PC-9 (cell line): ENCODE results near the gene HES1. TPM values are rescaled to one million over a fixed set of nuclear protein-coding genes. Genes with fewer than 3 reads are reported as not detected.

Experiments
- BruUV-seq: library from RNA; stranded (reverse); fragments of 400-500 nt; replicated peaks from 2 replicates; lab custom pipeline; 2021; lab: Mats Ljungman, UMichigan
- CTCF ChIA-PET: fragments of 300-600 bp; sonication (Branson Sonifier 250); formaldehyde crosslinking; loops from one replicate; lab custom pipeline; 2022; ENCODE audit warnings: antibody characterized with exemption; lab: Charles Lee
- POLR2A ChIA-PET: fragments of 300-600 bp; sonication (Branson Sonifier 250); formaldehyde crosslinking; loops from one replicate; lab custom pipeline; 2022; ENCODE audit warnings: antibody characterized with exemption; ENCODE audit not compliant: unreplicated experiment; lab: Charles Lee
- DNase-seq, 2 experiments: peaks; one replicate each; pipeline versions ENCODE4 v3.0.0 to v3.0.0-alpha.2; 2015 to 2022; ENCODE audit warnings: mixed read lengths in 1 of 2
- H2AFZ ChIP-seq: fragments of 200-600 bp; sonication (generic); 2 replicates; pipeline ENCODE4 v1.8.1; 2017; ENCODE audit warnings: antibody characterized with exemption
- H3F3A ChIP-seq: fragments of 200-600 bp; sonication (generic); 2 replicates; pipeline ENCODE4 v1.8.1; 2017; ENCODE audit warnings: antibody characterized with exemption, mild to moderate bottlenecking, low read depth; ENCODE audit not compliant: insufficient read depth
- H3K27ac ChIP-seq: fragments of 200-600 bp; sonication (generic); 2 replicates; pipeline ENCODE4 v1.6.1; 2016; ENCODE audit warnings: mixed run types
- H3K27me3 ChIP-seq: fragments of 200-600 bp; sonication (generic); 2 replicates; pipeline ENCODE4 v1.6.1; 2016; ENCODE audit warnings: low read depth, mixed run types; ENCODE audit not compliant: insufficient read depth
- H3K36me3 ChIP-seq: fragments of 200-600 bp; sonication (generic); 2 replicates; pipeline ENCODE4 v1.6.1; 2016; ENCODE audit warnings: low read depth, mixed run types
- H3K4me1 ChIP-seq: fragments of 200-600 bp; sonication (generic); replicated peaks from 2 replicates; pipeline ENCODE4 v1.6.1; 2016; ENCODE audit warnings: mixed run types; ENCODE audit not compliant: insufficient read depth
- H3K4me2 ChIP-seq: fragments of 200-600 bp; sonication (generic); 2 replicates; pipeline ENCODE4 v1.6.1; 2017; ENCODE audit warnings: mixed run types
- H3K4me3 ChIP-seq: fragments of 200-600 bp; sonication (generic); 2 replicates; pipeline ENCODE4 v1.6.1; 2016; ENCODE audit warnings: mixed run types
- H3K79me2 ChIP-seq: fragments of 200-600 bp; sonication (generic); 2 replicates; pipeline ENCODE4 v1.6.1; 2017; ENCODE audit warnings: low read depth, mixed run types
- H3K9me2 ChIP-seq: fragments of 200-600 bp; sonication (generic); 2 replicates; pipeline ENCODE4 v1.8.1; 2017; ENCODE audit warnings: mild to moderate bottlenecking; ENCODE audit not compliant: insufficient read depth
- H3K9me3 ChIP-seq: fragments of 200-600 bp; sonication (generic); 2 replicates; pipeline ENCODE4 v1.8.1; 2016; ENCODE audit warnings: low read depth; ENCODE audit not compliant: insufficient read depth
- H4K20me1 ChIP-seq: fragments of 200-600 bp; sonication (generic); 2 replicates; pipeline ENCODE4 v1.8.1; 2017; ENCODE audit not compliant: insufficient read depth
- CTCF ChIP-seq: fragments of 200-600 bp; sonication (generic); conservative IDR thresholded peaks from 2 replicates; pipeline ENCODE4 v1.6.1; 2017; ENCODE audit warnings: mixed run types, antibody characterized with exemption, mild to moderate bottlenecking, moderate library complexity
- EZH2 ChIP-seq: fragments of 200-600 bp; sonication (generic); IDR thresholded peaks from 2 replicates; pipeline ENCODE4 v1.8.0; 2017; ENCODE audit warnings: antibody characterized with exemption, low read depth
- intact Hi-C: fragments of 100-400 bp; cut with micrococcal nuclease; formaldehyde crosslinking; loops from one replicate; pipeline ENCODE4 v1.10.0; 2022; ENCODE audit not compliant: unreplicated experiment
- total RNA-seq: library from RNA; stranded (reverse); gene quantifications from 2 replicates; pipeline ENCODE4 v1.2.3, GENCODE V29; 2021

HES1 gene
- total RNA-seq, 1 experiment from 2014 or later = 66.5 TPM

GRCh38 chr3:194112120-194113106 lies 23.5 kb upstream of the HES1 start:
- Histone ChIP-seq H4K20me1 (no peaks in the 10 kb centered on the region), H3K4me2 (peak overlapping the region; percentile 54), H2AFZ (no peak overlapping the region), H3K36me3 (no peaks in the 10 kb centered on the region), H3K79me2 (no peaks in the 10 kb centered on the region), H3K27ac (peak overlapping the region; percentile 38), H3K4me1 (peaks cover 18% of the 10 kb centered on the region), H3K4me3 (peak overlapping the region; percentile 2; the same call in 1 of the 2 replicates), H3F3A (peaks cover 20% of the 10 kb centered on the region), H3K9me3 (no peaks in the 10 kb centered on the region), H3K9me2 (no peaks in the 10 kb centered on the region), H3K27me3 (no peaks in the 10 kb centered on the region)
- DNase-seq = peak; percentile 85 to 100
- intact Hi-C loops = loop anchor here (1.0 kb wide), 4 partner anchors 19 to 330 kb away; no protein-coding TSS in a partner anchor
- BruUV-seq = no TSS peak
- ChIA-PET POLR2A (interaction anchor here (0.6 to 0.8 kb wide), 3 partner anchors 19 to 47 kb away, joined by 4 to 20 read pairs (median 4); no protein-coding TSS in a partner anchor), CTCF (interaction anchor here (0.6 kb wide), 1 partner anchor 308 kb away, joined by 3 read pairs; no protein-coding TSS in a partner anchor)
- TF ChIP-seq EZH2 = no peak
- TF ChIP-seq CTCF = no peak

- DNase-seq = no peak
- no peaks in the 10 kb centered on the region for H4K20me1 ChIP-seq
- H3K9me3 ChIP-seq = no peaks in the 10 kb centered on the region
- no peak overlapping the region for H2AFZ ChIP-seq
- no peak overlapping the region for H3K4me2 ChIP-seq
- ChIA-PET POLR2A (no interaction called here), CTCF (no interaction called here)
- H3K36me3 ChIP-seq = no peaks in the 10 kb centered on the region
- no peaks in the 10 kb centered on the region for H3K79me2 ChIP-seq
- no peaks in the 10 kb centered on the region for H3K9me2 ChIP-seq
- H3F3A ChIP-seq = peaks cover 20% of the 10 kb centered on the region
- BruUV-seq = no TSS peak
- TF ChIP-seq EZH2 = no peak
- no peak for TF ChIP-seq CTCF
- no peak overlapping the region for H3K27ac ChIP-seq
- peaks cover 18% of the 10 kb centered on the region for H3K4me1 ChIP-seq
- H3K27me3 ChIP-seq = no peaks in the 10 kb centered on the region
- intact Hi-C loops = no loop called here
- H3K4me3 ChIP-seq = no peak overlapping the region
These were observed 21.8 kb upstream of the HES1 start for GRCh38 chr3:194114123-194114522.

GRCh38 chr3:194117104-194117845 lies 18.7 kb upstream of the HES1 start:
- no peak overlapping the region for H3K27ac ChIP-seq
- intact Hi-C loops = no loop called here
- TF ChIP-seq CTCF (no peak), EZH2 (no peak)
- H3K9me2 ChIP-seq = no peaks in the 10 kb centered on the region
- no peaks in the 10 kb centered on the region for H3K36me3 ChIP-seq
- no peaks in the 10 kb centered on the region for H3K9me3 ChIP-seq
- ChIA-PET CTCF (no interaction called here), POLR2A (no interaction called here)
- peaks cover 35% of the 10 kb centered on the region for H3K4me1 ChIP-seq
- H3K4me2 ChIP-seq = no peak overlapping the region
- no peaks in the 10 kb centered on the region for H3K27me3 ChIP-seq
- peaks cover 11% of the 10 kb centered on the region for H3F3A ChIP-seq
- H3K79me2 ChIP-seq = no peaks in the 10 kb centered on the region
- no peak overlapping the region for H3K4me3 ChIP-seq
- H4K20me1 ChIP-seq = no peaks in the 10 kb centered on the region
- H2AFZ ChIP-seq = no peak overlapping the region
- BruUV-seq = no TSS peak
- no peak for DNase-seq
